Endothelial cell (in vitro differentiated cells): Measurements from ENCODE around the gene MB. TPM values are rescaled to one million over a fixed set of nuclear protein-coding genes. Genes with fewer than 3 reads are reported as not detected.
"Not testable (repeated sequence)": the region's sequence is repeated elsewhere in the genome, so short reads cannot be mapped to it uniquely, and the experiment has no call there.

ENCODE experiments used
- DNase-seq: peaks from one replicate; pipeline ENCODE4 v3.0.0; 2021; ENCODE audit warnings: low spot score
- H3K27ac Mint-ChIP-seq: one replicate; pipeline ENCODE4 v1.8.0; 2021; ENCODE audit warnings: mixed read lengths, inconsistent platforms; ENCODE audit not compliant: unreplicated experiment
- H3K27me3 Mint-ChIP-seq: one replicate; pipeline ENCODE4 v1.8.0; 2021; ENCODE audit warnings: mild to moderate bottlenecking, moderate library complexity, mixed read lengths, inconsistent platforms; ENCODE audit not compliant: unreplicated experiment
- H3K36me3 Mint-ChIP-seq: one replicate; pipeline ENCODE4 v1.8.0; 2021; ENCODE audit warnings: mild to moderate bottlenecking, low read depth, mixed read lengths, inconsistent platforms; ENCODE audit not compliant: unreplicated experiment
- H3K4me1 Mint-ChIP-seq: one replicate; pipeline ENCODE4 v1.8.0; 2021; ENCODE audit warnings: mild to moderate bottlenecking, mixed read lengths, inconsistent platforms; ENCODE audit not compliant: unreplicated experiment
- H3K4me3 Mint-ChIP-seq: one replicate; pipeline ENCODE4 v1.8.0; 2021; ENCODE audit warnings: mild to moderate bottlenecking, mixed read lengths, inconsistent platforms; ENCODE audit not compliant: unreplicated experiment
- H3K9me3 Mint-ChIP-seq: one replicate; pipeline ENCODE4 v1.8.0; 2021; ENCODE audit warnings: mixed read lengths, inconsistent platforms; ENCODE audit not compliant: unreplicated experiment
- long read RNA-seq: library from polyadenylated mRNA; unstranded; transcript quantifications from one replicate; pipeline ENCODE4 v2.0.0, GENCODE V29; 2020; ENCODE audit not compliant: unreplicated experiment
- total RNA-seq: library from RNA; stranded (reverse); fragmentation: NEBNext Ultra II Directional; extraction: Animal tissue kit (Norgen Biotek cat#: 25700); gene quantifications from one replicate; pipeline ENCODE4 v1.2.1, GENCODE V29; 2021; ENCODE audit not compliant: unreplicated experiment
- TF ChIP-seq, protein P1 (sequence below): fragments of 200-600 bp; sonication (generic); IDR thresholded peaks from one replicate; pipeline ENCODE4 v1.5.0; 2021; ENCODE audit warnings: antibody characterized with exemption; ENCODE audit not compliant: unreplicated experiment

The MB gene
- not detected for total RNA-seq
- long read RNA-seq = 0 reads

DNA sequence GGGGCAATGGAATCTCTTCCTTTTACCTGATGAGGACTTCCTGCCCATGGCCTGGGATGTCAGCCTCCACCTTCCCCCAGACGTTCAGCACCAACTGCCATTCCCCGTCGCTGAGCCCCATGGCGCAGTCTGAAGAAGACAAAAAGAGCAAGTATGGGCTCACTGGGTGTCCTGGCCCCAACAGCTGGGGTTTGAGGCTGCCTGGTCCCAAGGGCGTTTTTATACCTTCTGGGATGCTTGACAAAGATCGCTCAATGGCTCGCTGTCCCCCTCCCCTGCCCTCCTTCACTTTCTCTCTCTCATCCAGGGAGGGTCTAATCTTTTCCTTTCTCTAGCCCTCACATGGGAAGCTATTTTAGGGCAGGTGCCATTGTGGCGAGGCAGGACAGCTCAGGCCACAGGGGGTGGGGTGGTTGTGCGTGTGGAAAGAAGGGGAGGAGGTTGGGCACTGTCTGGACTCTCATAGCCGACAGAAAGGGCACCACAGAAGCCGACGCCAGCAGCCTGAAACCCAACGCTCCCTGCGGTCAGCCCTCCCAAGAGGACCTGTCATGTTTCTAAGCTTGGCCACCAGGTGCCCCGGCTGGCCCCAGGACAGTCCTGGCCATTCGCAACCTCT is at the start of gene MB:
Gene MB, minus strand, starts transcription at position 193 of the 619 bp plus-strand sequence. Its CDS starts 72 bp downstream, at position 121.
- Mint-ChIP-seq H3K36me3 (no peaks in the 10 kb centered on the region), H3K4me3 (no peak within 1 kb of the TSS), H3K9me3 (no peaks in the 10 kb centered on the region), H3K27me3 (peaks cover 6% of the 10 kb centered on the region), H3K27ac (no peak within 1 kb of the TSS), H3K4me1 (no peaks in the 10 kb centered on the region)
- no peak for DNase-seq
- TF ChIP-seq, protein P1, sequence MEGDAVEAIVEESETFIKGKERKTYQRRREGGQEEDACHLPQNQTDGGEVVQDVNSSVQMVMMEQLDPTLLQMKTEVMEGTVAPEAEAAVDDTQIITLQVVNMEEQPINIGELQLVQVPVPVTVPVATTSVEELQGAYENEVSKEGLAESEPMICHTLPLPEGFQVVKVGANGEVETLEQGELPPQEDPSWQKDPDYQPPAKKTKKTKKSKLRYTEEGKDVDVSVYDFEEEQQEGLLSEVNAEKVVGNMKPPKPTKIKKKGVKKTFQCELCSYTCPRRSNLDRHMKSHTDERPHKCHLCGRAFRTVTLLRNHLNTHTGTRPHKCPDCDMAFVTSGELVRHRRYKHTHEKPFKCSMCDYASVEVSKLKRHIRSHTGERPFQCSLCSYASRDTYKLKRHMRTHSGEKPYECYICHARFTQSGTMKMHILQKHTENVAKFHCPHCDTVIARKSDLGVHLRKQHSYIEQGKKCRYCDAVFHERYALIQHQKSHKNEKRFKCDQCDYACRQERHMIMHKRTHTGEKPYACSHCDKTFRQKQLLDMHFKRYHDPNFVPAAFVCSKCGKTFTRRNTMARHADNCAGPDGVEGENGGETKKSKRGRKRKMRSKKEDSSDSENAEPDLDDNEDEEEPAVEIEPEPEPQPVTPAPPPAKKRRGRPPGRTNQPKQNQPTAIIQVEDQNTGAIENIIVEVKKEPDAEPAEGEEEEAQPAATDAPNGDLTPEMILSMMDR = no peak

DNA sequence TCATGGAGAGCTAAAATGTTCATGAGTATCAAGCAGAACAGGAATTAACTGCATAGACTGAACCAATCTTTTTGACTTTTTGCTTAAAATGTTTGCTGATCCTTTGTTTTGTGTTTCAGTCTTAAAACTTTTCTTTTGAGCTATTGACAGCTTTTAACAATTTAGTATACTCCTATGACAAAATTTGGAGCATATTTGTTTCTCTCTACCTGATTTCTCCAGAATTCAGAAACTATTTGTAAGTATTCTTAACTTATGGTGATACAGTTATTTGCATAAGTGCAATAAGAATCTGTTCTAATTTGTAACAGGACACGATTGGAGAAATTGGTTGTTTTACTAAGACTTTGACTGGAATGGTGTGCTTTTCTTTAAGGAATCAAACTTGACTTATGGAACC is 49.6 kb upstream of the MB start:
- H3K4me3 Mint-ChIP-seq, H3K4me1 Mint-ChIP-seq, H3K27me3 Mint-ChIP-seq, H3K27ac Mint-ChIP-seq, DNase-seq, H3K9me3 Mint-ChIP-seq, H3K36me3 Mint-ChIP-seq: not testable (repeated sequence)

DNA sequence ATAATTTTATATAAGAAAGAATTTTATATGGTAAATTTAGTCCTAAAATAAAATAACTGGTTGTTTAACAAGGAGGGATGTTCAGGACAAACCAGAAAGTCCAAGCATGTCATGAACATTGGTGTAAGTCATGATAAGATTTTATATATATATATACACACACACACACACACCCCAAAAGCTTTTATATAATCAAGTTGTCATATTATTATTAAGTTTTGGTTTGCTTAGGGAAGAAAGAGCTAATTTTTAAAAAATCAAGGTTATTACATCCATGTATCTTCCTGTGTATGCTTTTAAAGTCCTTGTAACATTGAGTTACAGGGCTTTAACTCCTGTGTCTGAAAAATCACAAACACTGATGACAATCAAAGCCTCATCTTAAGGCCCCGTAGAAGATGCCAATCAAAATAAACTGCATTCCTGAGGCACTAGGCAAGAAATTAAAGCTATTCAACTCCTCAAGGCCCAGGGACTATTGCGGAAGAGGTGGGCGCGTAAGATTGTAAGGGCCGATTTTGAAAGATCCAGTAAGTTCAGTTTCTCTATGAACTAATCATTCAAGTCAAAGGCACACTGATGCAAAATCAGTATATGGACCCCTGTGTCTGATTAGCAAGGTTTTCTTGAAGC is 47.9 kb upstream of the MB start:
- Mint-ChIP-seq H3K27me3 (no peaks in the 10 kb centered on the region), H3K9me3 (peaks cover 5% of the 10 kb centered on the region), H3K4me1 (no peaks in the 10 kb centered on the region), H3K4me3 (no peak overlapping the region), H3K27ac (no peak overlapping the region), H3K36me3 (no peaks in the 10 kb centered on the region)
- DNase-seq = no peak
- TF ChIP-seq, protein P1 = no peak

DNA sequence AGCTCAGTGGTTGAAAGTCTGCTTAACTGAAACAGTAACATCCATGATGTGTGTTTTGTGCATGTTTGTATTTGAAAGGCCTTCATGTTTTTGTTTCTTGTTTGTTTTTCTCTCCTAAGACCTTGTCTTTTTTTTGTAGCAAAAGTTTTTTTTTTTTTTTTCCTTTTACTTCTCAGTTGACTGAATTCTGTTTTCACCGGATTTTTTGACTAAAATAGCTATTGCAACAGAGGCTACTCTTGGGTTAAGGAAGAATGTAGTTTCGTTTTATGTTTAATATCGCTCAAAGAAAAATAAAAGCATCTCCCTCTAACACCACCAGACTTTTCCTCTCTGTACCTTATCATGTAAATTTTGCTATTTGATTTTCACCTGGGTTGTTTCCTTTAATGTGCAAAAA is 46.2 kb upstream of the MB start:
- no peaks in the 10 kb centered on the region for H3K27me3 Mint-ChIP-seq
- peaks cover 5% of the 10 kb centered on the region for H3K9me3 Mint-ChIP-seq
- TF ChIP-seq, protein P1 = no peak
- no peak overlapping the region for H3K4me3 Mint-ChIP-seq
- H3K27ac Mint-ChIP-seq = no peak overlapping the region
- H3K36me3 Mint-ChIP-seq = peaks cover 4% of the 10 kb centered on the region
- H3K4me1 Mint-ChIP-seq = no peaks in the 10 kb centered on the region
- DNase-seq = no peak

DNA sequence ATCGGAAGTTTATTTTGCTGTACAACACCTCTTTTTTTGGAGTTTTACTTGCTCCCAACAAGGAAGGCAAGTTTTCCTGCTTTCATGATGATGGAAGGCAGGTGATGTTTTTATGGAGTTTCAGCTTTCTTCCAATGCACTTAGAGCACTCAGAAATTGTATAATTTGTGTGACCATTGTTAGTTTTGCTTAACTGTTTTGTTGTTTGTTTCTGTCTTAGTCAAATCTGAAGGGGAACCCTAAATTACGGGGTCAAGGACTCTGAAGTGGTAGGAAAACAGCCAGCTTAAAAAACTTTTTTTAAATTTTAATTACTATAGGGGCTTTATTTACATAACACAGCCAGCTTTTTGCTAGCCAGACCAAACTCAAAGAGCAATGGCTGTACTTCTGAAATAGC is 45.8 kb upstream of the MB start:
- peaks cover 5% of the 10 kb centered on the region for H3K9me3 Mint-ChIP-seq
- H3K27ac Mint-ChIP-seq = no peak overlapping the region
- H3K4me3 Mint-ChIP-seq = no peak overlapping the region
- no peaks in the 10 kb centered on the region for H3K4me1 Mint-ChIP-seq
- no peak for DNase-seq
- TF ChIP-seq, protein P1 = no peak
- no peaks in the 10 kb centered on the region for H3K27me3 Mint-ChIP-seq
- peaks cover 8% of the 10 kb centered on the region for H3K36me3 Mint-ChIP-seq
